IPS-11a (cell line): Measurements from ENCODE around the gene SLFN12L.
"Not testable (repeated sequence)": the region's sequence is repeated elsewhere in the genome, so short reads cannot be mapped to it uniquely, and the experiment has no call there.

ENCODE experiments used
- H3K4me3 ChIP-seq: one replicate; pipeline ENCODE4 v1.5.1; 2013; ENCODE audit warnings: low read depth, low read length, control low read depth

Gene SLFN12L

GRCh38 chr17:35537601-35538141 lies at the start of gene SLFN12L:
Gene SLFN12L (minus strand): TSS chr17:35537678. CDS start chr17:35522364, 15,314 bp downstream.
- H3K4me3 ChIP-seq, result no peak within 1 kb of the TSS

DNA sequence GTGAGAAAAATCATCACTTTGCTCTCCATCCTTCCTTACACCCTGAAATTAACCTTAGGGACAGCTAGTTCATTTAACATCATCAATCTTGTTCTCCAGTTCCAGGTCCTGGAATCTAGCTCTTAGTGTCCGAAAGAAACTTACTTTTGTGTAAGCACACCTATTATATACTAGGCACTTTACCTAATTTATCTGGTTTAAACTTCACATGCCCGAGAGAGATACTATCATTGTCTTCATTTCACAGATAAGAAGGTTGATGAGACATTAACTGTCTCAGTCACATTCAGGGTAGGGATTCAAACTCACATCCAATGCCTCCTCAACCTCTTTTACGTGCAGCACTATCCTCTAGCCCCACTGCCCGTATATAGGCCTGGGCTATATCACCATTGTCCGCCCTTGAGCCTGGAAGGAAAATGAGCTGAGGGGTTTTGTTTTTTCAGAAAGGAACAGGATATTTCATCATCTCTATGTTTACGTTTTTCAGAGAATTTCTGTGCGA lies 49.1 kb upstream of the SLFN12L start:
- peak overlapping the region; percentile 97 for H3K4me3 ChIP-seq

DNA sequence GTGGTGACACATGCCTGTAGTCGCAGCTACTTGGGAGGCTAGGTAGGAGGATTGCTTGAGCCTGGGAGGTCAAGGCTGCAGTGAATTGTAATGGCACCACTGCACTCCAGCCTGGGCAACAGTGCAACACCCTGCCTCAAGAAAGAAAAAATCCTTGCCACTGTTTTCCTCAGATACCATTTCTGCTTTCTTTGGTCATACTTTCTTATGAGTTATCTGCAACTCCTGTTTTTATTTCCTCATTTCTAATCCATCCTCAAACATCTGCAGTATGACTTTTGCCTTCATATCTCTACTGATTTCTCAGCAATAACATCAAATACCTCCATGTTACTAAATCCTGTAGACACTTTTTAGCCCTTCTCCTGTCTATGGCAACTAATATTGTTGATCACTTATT lies 46.6 kb upstream of the SLFN12L start:
- no peak overlapping the region for H3K4me3 ChIP-seq

DNA sequence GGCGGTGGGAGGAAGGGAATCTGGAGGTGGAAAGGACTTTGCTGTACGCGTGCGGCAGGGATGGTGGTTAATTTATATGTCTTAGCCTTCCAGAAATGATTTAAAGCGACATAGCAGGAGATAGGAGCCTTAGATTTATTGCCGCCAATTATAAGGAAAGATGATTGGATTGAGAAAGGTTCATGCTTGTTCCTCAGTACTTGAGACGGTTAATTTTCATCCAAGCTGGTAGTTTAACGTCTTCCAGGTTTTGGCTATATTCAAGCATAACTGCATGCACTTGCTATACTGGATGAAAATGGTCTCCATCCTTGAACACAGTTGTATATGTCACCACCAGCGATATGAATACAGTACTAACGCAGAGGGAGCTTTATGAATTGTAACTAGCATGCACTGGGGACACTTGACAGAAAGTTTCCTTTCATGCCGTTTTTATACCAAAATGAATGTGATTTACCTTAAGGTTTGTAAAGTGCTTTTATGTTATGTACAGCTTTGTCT lies 41.5 kb upstream of the SLFN12L start:
- peak overlapping the region; percentile 73 for H3K4me3 ChIP-seq

DNA sequence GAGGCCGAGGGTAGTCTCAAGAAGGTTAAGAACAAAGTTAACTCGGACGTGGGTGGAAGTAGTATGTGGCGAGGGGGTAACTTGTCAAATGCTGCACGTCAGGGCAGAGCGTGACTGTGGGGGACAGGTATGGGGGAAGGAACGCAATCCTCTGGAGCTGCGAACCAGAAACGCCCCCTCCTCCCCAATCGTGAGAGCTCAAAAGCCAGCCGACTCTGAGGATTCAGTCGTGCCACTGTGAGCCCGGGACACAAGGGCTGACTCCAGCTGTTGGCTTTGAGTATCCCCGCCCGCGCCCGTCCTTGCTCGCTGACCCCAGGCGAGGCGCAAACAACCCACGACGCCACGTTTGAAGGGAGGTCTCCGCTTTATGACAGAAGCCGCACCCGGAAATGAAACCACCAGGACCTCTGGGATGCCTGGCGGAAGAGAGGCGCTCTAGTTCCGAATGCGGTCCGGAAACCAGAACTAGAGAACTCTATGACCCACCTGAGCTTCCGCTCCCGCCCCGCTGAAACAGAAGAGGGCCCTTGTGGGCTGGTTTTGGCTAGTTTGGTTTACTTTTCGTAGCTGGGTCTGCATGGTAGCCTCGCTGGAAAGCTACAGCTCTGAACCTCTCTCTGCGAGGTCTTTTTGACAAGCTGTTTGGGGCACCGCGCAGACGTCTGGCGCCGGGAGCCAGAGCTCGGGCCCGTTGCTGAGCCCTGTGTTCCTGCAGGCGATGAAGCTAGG lies 40.9 kb upstream of the SLFN12L start, which contains the start of gene PEX12:
Gene PEX12 (minus strand): TSS at position 375 of the 732 bp plus-strand sequence. CDS start 550 bp downstream, outside the sequence.
- H3K4me3 ChIP-seq, result peak within 1 kb of the TSS; percentile 73

GRCh38 chr17:35577830-35578196 lies 40.3 kb upstream of the SLFN12L start:
- peak overlapping the region; percentile 73 for H3K4me3 ChIP-seq

DNA sequence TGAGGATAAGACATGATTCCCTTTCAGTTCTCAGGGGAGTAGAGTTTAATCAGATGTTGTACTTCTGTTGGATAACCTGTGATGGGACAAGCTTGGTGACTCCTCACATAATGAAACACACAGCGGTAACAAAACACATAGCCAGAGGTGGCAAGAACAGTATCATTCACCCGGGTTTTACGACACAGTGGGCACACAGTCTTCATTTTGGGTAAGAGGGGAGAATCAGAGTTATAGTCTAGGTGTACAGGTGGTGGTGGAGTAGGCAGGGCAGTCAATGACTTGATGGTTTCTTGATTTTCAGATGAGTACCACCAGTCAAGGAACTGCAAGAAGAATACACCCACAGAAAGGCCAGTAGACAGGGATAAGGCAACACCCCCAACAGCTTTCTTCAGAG lies 38.3 kb upstream of the SLFN12L start:
- no peak overlapping the region for H3K4me3 ChIP-seq

GRCh38 chr17:35569405-35569804 lies 31.9 kb upstream of the SLFN12L start:
- no peak overlapping the region for H3K4me3 ChIP-seq

DNA sequence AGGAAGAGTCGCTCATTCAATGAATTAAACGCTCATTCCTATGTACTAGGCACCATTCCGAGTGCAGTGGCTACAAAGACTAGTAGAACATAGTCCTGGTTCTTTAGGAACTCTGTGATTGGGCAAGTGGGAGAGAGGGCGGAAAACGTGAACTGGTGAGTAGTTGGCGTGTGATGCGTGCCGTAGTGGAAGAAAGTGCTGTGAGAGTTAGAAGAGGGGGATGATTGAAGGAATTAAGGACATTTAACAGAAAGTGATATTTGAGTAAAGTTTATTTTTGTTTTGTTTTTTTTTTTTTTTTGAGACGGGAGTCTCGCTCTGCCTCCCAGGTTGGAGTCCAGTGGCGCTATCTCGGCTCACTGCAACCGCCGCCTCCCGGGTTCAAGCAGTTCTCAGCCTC lies 31.1 kb upstream of the SLFN12L start:
- peak overlapping the region; percentile 82 for H3K4me3 ChIP-seq

DNA sequence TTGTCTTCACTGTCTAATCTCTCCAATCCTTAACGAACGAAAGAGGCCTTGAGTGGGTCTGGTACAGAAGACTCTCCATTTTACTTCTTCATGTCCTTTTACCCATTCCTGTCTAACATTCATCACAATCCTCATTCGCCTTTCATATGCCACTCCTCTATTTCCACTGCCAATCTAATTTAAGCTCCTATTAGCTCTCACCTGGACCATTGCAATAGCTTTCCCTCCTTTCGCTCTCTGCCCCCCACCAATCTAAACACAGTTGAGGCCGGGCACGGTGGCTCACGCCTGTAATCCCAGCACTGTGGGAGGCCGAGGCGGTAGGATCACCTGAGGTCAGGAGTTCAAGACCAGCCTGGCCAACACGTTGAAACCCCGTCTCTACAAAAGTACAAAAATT lies 29.5 kb upstream of the SLFN12L start:
- H3K4me3 ChIP-seq, result no peak overlapping the region

DNA sequence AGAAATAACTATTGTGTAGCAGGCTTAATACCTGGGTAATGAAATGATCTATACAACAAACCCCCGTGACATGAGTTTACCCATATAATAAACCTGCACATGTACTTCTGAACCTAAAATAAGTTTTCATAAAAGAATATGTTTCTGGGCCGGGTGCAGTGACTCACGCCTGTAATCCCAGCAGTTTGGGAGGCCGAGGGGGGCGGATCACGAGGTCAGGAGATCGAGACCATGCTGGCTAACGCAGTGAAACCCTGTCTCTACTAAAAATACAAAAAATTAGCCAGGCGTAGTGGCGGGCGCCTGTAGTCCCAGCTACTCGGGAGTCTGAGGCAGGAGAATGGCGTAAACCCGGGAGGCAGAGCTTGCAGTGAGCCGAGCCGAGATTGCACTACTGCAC lies 25.7 kb upstream of the SLFN12L start:
- not testable (repeated sequence) for H3K4me3 ChIP-seq

GRCh38 chr17:35560703-35561102 lies 23.2 kb upstream of the SLFN12L start, which contains the start of gene SLFN14:
Gene SLFN14 (minus strand): TSS chr17:35560819. CDS start chr17:35558062, 2,757 bp downstream.
- no peak within 1 kb of the TSS for H3K4me3 ChIP-seq

DNA sequence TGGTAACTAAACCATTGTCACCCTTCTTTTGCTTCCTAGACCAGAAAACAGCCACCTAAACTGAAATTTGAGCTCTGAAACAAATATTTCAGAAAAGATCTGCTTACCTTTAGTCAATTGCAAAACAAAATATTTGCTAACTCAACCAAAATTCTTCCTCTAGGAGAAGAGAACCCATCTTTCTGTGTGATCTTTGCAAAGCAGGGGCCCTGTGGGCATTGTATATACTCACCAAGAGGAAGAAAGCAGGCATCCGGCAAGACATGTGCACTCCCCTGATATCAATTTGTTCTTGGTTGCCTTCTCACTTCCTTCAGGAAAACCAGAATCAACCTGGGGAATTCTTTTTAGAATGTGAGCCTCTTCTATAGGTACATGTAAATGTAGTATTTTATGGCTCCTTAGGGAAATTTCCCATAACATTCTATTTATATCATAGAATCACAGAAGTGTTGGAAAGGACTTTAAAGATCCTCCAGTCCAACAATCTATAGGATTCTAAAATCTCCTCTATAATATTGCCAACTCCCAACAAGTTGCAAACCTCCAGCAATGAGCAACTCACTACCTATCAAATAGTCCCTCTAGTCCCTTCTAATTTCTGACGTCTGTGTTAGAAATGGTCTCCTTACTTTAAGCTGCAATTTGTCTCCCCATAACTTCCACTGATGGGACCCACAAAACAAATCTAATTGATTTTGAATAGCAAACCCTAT lies 22.2 kb upstream of the SLFN12L start:
- no peak overlapping the region for H3K4me3 ChIP-seq

GRCh38 chr17:35557353-35557752 lies 19.9 kb upstream of the SLFN12L start:
- H3K4me3 ChIP-seq, result no peak overlapping the region

- H3K4me3 ChIP-seq, result no peak overlapping the region
Observed at GRCh38 chr17:35555691-35556090, 18.2 kb upstream of the SLFN12L start.

DNA sequence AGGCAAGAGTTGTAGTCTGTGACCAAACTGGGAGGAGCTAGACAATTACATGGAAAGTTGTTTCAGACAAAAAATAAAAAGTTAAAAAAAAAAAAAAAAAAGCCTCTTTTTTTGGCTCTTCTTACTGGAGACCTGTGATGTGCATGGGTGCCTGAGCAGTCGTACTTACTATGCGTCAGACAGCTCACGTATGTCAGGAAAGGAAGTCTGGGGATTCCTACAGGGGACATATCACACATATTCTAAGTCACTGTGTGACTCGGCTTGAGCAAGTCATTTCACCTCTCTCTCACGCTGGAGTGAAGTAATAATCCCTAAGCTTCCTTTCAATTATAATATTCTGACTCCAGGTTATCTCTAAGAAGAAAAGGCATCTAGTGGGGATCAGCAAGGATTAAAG lies 17.2 kb upstream of the SLFN12L start:
- H3K4me3 ChIP-seq, result no peak overlapping the region

DNA sequence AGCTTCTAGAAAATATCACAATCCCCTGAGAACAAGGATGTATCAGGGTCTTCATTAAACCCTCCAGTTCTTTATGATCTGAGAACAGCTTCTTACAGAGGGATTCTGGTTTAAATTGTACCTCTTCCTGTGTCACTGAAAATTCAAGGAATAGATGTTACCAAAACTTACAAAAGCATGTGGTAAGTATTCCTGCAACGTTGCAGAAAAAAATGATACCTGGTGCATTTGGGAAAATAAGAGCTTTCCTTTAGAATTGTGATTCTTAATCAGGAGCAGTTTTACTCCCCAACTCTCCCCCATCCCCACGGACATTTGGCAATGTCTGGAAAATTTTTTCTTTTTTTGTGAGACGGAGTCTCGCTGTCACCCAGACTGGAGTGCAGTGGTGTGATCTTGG lies 15.8 kb upstream of the SLFN12L start:
- no peak overlapping the region for H3K4me3 ChIP-seq

- H3K4me3 ChIP-seq, result no peak overlapping the region
Observed at GRCh38 chr17:35548978-35549377, 11.5 kb upstream of the SLFN12L start.

- no peak overlapping the region for H3K4me3 ChIP-seq
Observed at GRCh38 chr17:35548208-35548810, 10.8 kb upstream of the SLFN12L start.

DNA sequence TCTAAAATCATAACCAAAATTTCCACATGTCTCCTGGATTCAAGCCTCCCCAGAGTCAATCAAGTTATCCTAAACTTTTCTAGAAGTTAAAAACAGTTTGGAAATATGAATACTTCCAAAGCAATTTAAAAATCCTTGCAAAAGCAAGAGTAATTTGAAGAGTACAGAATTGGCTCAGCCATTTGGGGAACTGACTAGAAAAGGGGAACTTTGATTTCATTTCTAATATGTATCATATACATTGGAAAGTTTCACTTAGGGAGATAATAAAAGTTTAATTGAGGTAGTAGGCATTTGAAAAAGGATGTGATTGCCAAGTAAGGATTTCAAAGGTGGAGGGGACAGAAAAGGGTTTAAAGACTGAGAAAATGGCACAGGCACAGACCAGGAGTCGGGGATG lies 9.0 kb upstream of the SLFN12L start:
- H3K4me3 ChIP-seq, result no peak overlapping the region

DNA sequence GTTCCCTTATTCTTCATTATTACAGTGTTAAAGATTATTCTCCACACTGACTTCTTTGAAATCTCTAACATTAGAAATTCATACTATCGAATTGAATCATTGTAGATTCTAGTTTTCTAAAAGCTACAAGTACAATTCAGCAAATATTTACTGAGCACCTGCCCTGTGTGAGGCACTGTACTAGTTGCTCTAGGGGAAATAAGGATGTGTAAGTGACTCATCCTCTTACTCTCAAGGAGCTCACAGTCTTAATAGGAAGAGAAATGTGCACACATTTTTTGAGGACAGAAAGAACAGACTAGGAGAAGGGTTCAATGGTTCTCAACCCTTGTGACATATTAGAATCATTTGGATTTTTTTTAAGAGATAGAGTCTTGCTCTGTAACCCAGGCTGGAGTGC lies 7.7 kb upstream of the SLFN12L start:
- H3K4me3 ChIP-seq, result no peak overlapping the region
